ENCODE results near the gene SUSD1. TPM values are rescaled to one million over a fixed set of nuclear protein-coding genes. Genes with fewer than 3 reads are reported as not detected.

The SUSD1 gene
- total and polyA plus RNA-seq, 9 of the 15 experiments (the other 6 are each of a cell fraction or from before 2014, with no cell fraction given), result 10.9 to 44.4 (median 36.1) TPM

- TF ChIP-seq HBP1 (CRISPR knock-in tag; IDR thresholded peaks at IDR 0.05) (no peak), ZNF23 (CRISPR knock-in tag; IDR thresholded peaks at IDR 0.05) (no peak), GTF2A2 (tag; IDR thresholded peaks at IDR 0.05) (peak; percentile 65; the same call in 1 of the 2 replicates), MTA3 (IDR thresholded peaks at IDR 0.05; ENCODE audit: borderline replicate concordance) (no peak), REST (IDR thresholded peaks at IDR 0.05; ENCODE audit: borderline replicate concordance) (no peak), REST (CRISPR knock-in tag; IDR thresholded peaks at IDR 0.05; ENCODE audit: low read depth) (no peak), ZNF785 (CRISPR knock-in tag; IDR thresholded peaks at IDR 0.05) (no peak), POLR2G (IDR thresholded peaks at IDR 0.05; ENCODE audit: low read depth, low read length) (no peak), ZMIZ1 (IDR thresholded peaks at IDR 0.05; ENCODE audit: low read depth in 2 of 2, low read length in 2 of 2) (no peak), RUNX1 (IDR thresholded peaks at IDR 0.05; ENCODE audit: low read depth) (no peak)
- TF ChIP-seq, protein P1, sequence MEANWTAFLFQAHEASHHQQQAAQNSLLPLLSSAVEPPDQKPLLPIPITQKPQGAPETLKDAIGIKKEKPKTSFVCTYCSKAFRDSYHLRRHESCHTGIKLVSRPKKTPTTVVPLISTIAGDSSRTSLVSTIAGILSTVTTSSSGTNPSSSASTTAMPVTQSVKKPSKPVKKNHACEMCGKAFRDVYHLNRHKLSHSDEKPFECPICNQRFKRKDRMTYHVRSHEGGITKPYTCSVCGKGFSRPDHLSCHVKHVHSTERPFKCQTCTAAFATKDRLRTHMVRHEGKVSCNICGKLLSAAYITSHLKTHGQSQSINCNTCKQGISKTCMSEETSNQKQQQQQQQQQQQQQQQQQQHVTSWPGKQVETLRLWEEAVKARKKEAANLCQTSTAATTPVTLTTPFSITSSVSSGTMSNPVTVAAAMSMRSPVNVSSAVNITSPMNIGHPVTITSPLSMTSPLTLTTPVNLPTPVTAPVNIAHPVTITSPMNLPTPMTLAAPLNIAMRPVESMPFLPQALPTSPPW (CRISPR knock-in tag; IDR thresholded peaks at IDR 0.05), result peak; percentile 29; the same call in 1 of the 2 replicates
- TF ChIP-seq, protein P2, sequence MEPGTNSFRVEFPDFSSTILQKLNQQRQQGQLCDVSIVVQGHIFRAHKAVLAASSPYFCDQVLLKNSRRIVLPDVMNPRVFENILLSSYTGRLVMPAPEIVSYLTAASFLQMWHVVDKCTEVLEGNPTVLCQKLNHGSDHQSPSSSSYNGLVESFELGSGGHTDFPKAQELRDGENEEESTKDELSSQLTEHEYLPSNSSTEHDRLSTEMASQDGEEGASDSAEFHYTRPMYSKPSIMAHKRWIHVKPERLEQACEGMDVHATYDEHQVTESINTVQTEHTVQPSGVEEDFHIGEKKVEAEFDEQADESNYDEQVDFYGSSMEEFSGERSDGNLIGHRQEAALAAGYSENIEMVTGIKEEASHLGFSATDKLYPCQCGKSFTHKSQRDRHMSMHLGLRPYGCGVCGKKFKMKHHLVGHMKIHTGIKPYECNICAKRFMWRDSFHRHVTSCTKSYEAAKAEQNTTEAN (CRISPR knock-in tag; IDR thresholded peaks at IDR 0.05), result no peak
These were observed 19.9 kb upstream of the SUSD1 start (continued) for GRCh38 chr9:112194969-112195431.

All from K562 (cell line).